ENCODE data around the gene STAG1.

The STAG1 gene

DNA sequence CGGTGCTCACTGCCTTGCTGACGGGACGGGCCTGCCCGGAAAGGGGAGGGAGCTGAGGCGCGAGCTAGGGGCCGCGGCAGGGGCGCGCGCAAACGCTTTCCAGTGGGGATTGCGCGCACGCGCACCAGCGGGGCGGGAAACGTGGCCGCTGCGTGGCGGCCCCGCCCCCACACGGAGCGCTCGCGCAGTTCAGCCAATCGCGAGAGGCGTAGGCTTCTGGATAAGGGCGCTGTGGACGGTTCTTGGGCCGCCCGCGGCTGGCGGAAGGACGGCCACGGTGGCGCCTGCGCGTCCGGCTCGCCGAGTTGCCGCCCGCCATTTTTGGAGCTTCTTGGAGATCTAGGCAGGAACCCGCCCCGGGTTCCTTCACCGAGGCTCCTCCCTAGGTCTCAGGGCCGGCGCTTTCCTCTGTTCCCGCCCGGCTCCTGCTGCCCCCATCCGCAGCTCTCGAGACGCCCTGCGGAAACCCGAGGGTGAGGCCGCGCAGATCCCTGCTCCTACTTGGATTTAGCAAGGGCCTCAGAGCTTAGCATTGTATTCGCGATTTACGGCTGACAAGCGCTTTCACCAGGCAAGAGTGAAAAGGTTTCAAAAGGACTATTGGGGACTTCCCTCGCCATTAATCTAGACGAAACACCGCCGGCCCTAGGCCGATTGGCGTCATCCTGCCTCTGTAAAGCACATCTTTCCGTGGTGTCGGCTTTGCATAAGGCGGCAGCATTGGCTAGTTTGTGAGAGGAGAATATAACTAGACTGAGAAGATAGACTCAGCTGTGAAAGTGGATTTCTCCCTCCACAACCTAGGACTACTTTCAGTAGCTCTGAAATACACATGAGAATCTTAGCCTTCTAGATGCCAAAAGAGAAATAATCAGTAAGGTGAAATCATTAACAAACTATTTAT, 496 bp upstream of the STAG1 start (continued):
- TF ChIP-seq, protein P1, sequence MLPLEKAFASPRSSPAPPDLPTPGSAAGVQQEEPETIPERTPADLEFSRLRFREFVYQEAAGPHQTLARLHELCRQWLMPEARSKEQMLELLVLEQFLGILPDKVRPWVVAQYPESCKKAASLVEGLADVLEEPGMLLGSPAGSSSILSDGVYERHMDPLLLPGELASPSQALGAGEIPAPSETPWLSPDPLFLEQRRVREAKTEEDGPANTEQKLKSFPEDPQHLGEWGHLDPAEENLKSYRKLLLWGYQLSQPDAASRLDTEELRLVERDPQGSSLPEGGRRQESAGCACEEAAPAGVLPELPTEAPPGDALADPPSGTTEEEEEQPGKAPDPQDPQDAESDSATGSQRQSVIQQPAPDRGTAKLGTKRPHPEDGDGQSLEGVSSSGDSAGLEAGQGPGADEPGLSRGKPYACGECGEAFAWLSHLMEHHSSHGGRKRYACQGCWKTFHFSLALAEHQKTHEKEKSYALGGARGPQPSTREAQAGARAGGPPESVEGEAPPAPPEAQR (tag by site-specific recombination; IDR thresholded peaks at IDR 0.05), result no peak

DNA sequence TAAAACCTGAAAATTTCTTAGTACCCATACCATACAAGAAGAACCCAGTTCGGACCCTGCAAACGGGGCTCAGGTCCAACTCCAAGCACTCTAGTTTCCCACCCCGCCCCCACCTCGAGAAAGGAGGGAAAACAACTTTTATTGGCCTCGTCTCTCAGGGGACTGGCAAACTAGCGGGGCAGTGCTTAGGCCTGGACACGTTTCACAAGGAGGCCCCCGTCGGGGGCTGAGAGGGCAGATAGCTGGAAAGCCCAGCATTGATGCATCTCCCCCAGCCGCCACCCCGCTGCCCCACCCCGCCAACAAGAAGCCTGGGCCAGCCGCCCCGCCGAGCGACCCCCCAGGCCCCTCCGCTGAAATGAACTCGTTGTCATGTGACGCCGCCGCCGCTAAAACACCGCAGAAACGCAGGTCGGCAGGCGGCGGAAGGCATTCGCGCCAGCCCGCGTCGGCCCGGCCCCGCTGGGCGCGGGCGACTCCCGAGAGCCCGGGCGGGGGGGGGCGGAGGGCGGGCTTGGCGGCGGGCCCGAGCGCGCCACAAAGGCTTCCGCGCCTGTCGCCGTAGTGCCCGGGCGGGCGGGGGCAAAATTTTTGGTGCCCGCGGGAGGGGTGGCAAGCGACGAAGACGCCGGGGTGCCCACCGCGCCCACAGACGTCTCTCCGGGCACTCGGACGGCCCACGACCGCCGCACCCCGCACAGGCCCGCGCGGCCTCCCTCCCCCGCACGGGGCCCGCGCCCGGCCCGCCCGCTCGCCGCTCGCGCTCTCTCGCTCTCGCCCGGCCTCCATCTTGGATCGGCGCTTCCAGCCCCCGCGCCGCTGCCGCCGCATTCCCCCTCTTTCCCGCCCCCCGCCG, 634 bp downstream of the STAG1 start:
- Histone ChIP-seq H3K9me3 (ENCODE audit: control insufficient read depth, insufficient read depth, low read depth, low read length) (no peaks in the 10 kb centered on the region), H3K36me3 (ENCODE audit: control insufficient read depth in 2 of 2, insufficient read depth in 1 of 2, low read length in 2 of 2) (no peaks in the 10 kb centered on the region), H3K4me3 (ENCODE audit: low read depth, low read length) (peak overlapping the region; percentile 71), H3K4me1 (ENCODE audit: control insufficient read depth, insufficient read depth, low read length) (peaks cover 11% of the 10 kb centered on the region; the same call in 1 of the 2 replicates), H3K27ac (ENCODE audit: extremely low read depth, low read depth, low read length) (peak overlapping the region; percentile 97)
- CTCF ChIA-PET, result interaction anchor here (0.7 to 2.9 kb wide), 17 partner anchors 15 to 996 kb away, joined by 3 to 21 read pairs (median 4); no protein-coding TSS in a partner anchor
- POLR2A ChIA-PET, result interaction anchor here (0.8 to 2.9 kb wide), 9 partner anchors 22 to 681 kb away, joined by 3 to 41 read pairs (median 7); partner anchors contain the start of genes MSL2 and NCK1
- 0 out of 2 replicates have a peak, but pooled peaks have one; percentile 70 for TF ChIP-seq BCL11B (tag by site-specific recombination; IDR thresholded peaks at IDR 0.05; ENCODE audit: low read depth)
- TF ChIP-seq ZNF341 (tag by site-specific recombination; IDR thresholded peaks at IDR 0.05; ENCODE audit: low read depth), result peak; percentile 56; the same call in 1 of the 2 replicates
- TF ChIP-seq, protein P2, sequence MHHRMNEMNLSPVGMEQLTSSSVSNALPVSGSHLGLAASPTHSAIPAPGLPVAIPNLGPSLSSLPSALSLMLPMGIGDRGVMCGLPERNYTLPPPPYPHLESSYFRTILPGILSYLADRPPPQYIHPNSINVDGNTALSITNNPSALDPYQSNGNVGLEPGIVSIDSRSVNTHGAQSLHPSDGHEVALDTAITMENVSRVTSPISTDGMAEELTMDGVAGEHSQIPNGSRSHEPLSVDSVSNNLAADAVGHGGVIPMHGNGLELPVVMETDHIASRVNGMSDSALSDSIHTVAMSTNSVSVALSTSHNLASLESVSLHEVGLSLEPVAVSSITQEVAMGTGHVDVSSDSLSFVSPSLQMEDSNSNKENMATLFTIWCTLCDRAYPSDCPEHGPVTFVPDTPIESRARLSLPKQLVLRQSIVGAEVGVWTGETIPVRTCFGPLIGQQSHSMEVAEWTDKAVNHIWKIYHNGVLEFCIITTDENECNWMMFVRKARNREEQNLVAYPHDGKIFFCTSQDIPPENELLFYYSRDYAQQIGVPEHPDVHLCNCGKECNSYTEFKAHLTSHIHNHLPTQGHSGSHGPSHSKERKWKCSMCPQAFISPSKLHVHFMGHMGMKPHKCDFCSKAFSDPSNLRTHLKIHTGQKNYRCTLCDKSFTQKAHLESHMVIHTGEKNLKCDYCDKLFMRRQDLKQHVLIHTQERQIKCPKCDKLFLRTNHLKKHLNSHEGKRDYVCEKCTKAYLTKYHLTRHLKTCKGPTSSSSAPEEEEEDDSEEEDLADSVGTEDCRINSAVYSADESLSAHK (tag by site-specific recombination; IDR thresholded peaks at IDR 0.05), result peak; percentile 71
- TF ChIP-seq ZNF433 (tag by site-specific recombination; IDR thresholded peaks at IDR 0.05; ENCODE audit: low read depth), result no peak
- TF ChIP-seq ZBTB48 (tag by site-specific recombination; IDR thresholded peaks at IDR 0.05), result peak; percentile 52
- peak; percentile 50; the same call in 1 of the 2 replicates for TF ChIP-seq FEZF1 (tag by site-specific recombination; IDR thresholded peaks at IDR 0.05)
- TF ChIP-seq ZFP69B (tag by site-specific recombination; IDR thresholded peaks at IDR 0.05), result no peak
- TF ChIP-seq, protein P3, sequence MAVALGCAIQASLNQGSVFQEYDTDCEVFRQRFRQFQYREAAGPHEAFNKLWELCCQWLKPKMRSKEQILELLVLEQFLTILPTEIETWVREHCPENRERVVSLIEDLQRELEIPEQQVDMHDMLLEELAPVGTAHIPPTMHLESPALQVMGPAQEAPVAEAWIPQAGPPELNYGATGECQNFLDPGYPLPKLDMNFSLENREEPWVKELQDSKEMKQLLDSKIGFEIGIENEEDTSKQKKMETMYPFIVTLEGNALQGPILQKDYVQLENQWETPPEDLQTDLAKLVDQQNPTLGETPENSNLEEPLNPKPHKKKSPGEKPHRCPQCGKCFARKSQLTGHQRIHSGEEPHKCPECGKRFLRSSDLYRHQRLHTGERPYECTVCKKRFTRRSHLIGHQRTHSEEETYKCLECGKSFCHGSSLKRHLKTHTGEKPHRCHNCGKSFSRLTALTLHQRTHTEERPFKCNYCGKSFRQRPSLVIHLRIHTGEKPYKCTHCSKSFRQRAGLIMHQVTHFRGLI (tag by site-specific recombination; IDR thresholded peaks at IDR 0.05), result peak; percentile 51; the same call in 1 of the 2 replicates
- 0 out of 2 replicates have a peak, but pooled peaks have one; percentile 46 for TF ChIP-seq ZNF2 (tag by site-specific recombination; IDR thresholded peaks at IDR 0.05)
- no peak for TF ChIP-seq ZNF664 (tag by site-specific recombination; IDR thresholded peaks at IDR 0.05)
- TF ChIP-seq ZNF23 (tag by site-specific recombination; IDR thresholded peaks at IDR 0.05; ENCODE audit: borderline replicate concordance), result no peak
- peak; percentile 72; the same call in 1 of the 2 replicates for TF ChIP-seq ZEB2 (tag by site-specific recombination; IDR thresholded peaks at IDR 0.05)
- TF ChIP-seq, protein P4, sequence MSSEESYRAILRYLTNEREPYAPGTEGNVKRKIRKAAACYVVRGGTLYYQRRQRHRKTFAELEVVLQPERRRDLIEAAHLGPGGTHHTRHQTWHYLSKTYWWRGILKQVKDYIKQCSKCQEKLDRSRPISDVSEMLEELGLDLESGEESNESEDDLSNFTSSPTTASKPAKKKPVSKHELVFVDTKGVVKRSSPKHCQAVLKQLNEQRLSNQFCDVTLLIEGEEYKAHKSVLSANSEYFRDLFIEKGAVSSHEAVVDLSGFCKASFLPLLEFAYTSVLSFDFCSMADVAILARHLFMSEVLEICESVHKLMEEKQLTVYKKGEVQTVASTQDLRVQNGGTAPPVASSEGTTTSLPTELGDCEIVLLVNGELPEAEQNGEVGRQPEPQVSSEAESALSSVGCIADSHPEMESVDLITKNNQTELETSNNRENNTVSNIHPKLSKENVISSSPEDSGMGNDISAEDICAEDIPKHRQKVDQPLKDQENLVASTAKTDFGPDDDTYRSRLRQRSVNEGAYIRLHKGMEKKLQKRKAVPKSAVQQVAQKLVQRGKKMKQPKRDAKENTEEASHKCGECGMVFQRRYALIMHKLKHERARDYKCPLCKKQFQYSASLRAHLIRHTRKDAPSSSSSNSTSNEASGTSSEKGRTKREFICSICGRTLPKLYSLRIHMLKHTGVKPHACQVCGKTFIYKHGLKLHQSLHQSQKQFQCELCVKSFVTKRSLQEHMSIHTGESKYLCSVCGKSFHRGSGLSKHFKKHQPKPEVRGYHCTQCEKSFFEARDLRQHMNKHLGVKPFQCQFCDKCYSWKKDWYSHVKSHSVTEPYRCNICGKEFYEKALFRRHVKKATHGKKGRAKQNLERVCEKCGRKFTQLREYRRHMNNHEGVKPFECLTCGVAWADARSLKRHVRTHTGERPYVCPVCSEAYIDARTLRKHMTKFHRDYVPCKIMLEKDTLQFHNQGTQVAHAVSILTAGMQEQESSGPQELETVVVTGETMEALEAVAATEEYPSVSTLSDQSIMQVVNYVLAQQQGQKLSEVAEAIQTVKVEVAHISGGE (tag by site-specific recombination; conservative IDR thresholded peaks at IDR 0.05; ENCODE audit: low read depth), result 0 out of 2 replicates have a peak, but pooled peaks have one; percentile 17
- TF ChIP-seq ZFHX2 (tag by site-specific recombination; conservative IDR thresholded peaks at IDR 0.05), result no peak
- TF ChIP-seq, protein P5, sequence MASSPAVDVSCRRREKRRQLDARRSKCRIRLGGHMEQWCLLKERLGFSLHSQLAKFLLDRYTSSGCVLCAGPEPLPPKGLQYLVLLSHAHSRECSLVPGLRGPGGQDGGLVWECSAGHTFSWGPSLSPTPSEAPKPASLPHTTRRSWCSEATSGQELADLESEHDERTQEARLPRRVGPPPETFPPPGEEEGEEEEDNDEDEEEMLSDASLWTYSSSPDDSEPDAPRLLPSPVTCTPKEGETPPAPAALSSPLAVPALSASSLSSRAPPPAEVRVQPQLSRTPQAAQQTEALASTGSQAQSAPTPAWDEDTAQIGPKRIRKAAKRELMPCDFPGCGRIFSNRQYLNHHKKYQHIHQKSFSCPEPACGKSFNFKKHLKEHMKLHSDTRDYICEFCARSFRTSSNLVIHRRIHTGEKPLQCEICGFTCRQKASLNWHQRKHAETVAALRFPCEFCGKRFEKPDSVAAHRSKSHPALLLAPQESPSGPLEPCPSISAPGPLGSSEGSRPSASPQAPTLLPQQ (tag by site-specific recombination; IDR thresholded peaks at IDR 0.05), result 0 out of 2 replicates have a peak, but pooled peaks have one; percentile 30
- TF ChIP-seq GLIS2 (tag by site-specific recombination; IDR thresholded peaks at IDR 0.05), result peak; percentile 82
- TF ChIP-seq ZNF660 (tag by site-specific recombination; IDR thresholded peaks at IDR 0.05), result peak; percentile 46; the same call in 1 of the 2 replicates
- no peak for TF ChIP-seq ZNF837 (tag by site-specific recombination; IDR thresholded peaks at IDR 0.05)
- peak; percentile 90 for TF ChIP-seq IKZF3 (tag by site-specific recombination; IDR thresholded peaks at IDR 0.05)
